NCI-H1694 treated with DMSO at 0.1 percent for 48 hours (cell line): ENCODE measurements around the gene CHST15.
A peak's percentile ranks its signal among the peaks of the same experiment; 100 is the strongest.

ENCODE experiments used
- DNase-seq: peaks from one replicate; lab custom pipeline; 2025; lab: John Stamatoyannopoulos, UW

CHST15 gene

GRCh38 chr10:124010563-124011131, 82.8 kb downstream of the CHST15 start:
- no peak for DNase-seq

- DNase-seq: no peak
Observed at GRCh38 chr10:124010024-124010423, 83.4 kb downstream of the CHST15 start.

GRCh38 chr10:124009231-124010015, 84.0 kb downstream of the CHST15 start:
- no peak for DNase-seq

- DNase-seq: no peak
Observed at GRCh38 chr10:124008681-124009080, 84.7 kb downstream of the CHST15 start.

GRCh38 chr10:124008187-124008586, 85.2 kb downstream of the CHST15 start:
- no peak for DNase-seq

GRCh38 chr10:124007773-124008145, 85.6 kb downstream of the CHST15 start:
- no peak for DNase-seq

- no peak for DNase-seq
Observed at GRCh38 chr10:124007102-124007772, 86.2 kb downstream of the CHST15 start.

- DNase-seq: no peak
Observed at GRCh38 chr10:124006526-124006925, 86.9 kb downstream of the CHST15 start.

- peak; percentile 24 for DNase-seq
Observed at GRCh38 chr10:124005991-124006392, 87.4 kb downstream of the CHST15 start.

GRCh38 chr10:124005091-124005490, 88.3 kb downstream of the CHST15 start:
- DNase-seq: no peak

GRCh38 chr10:124004663-124005004, 88.8 kb downstream of the CHST15 start:
- DNase-seq: no peak

- DNase-seq: no peak
Observed at GRCh38 chr10:124003871-124004662, 89.3 kb downstream of the CHST15 start.

GRCh38 chr10:124003481-124003870, 89.9 kb downstream of the CHST15 start:
- no peak for DNase-seq

- no peak for DNase-seq
Observed at GRCh38 chr10:124003070-124003419, 90.4 kb downstream of the CHST15 start.

GRCh38 chr10:124002391-124003069, 90.9 kb downstream of the CHST15 start:
- DNase-seq: no peak

- no peak for DNase-seq
Observed at GRCh38 chr10:124001391-124002148, 91.8 kb downstream of the CHST15 start.

- DNase-seq: no peak
Observed at GRCh38 chr10:124000792-124001201, 92.6 kb downstream of the CHST15 start.

- DNase-seq: no peak
Observed at GRCh38 chr10:123999956-124000615, 93.3 kb downstream of the CHST15 start.

- no peak for DNase-seq
Observed at GRCh38 chr10:123999261-123999660, 94.1 kb downstream of the CHST15 start.

- DNase-seq: no peak
Observed at GRCh38 chr10:123998197-123999141, 94.9 kb downstream of the CHST15 start.
